ENCODE results near the gene PHACTR4.

DNA sequence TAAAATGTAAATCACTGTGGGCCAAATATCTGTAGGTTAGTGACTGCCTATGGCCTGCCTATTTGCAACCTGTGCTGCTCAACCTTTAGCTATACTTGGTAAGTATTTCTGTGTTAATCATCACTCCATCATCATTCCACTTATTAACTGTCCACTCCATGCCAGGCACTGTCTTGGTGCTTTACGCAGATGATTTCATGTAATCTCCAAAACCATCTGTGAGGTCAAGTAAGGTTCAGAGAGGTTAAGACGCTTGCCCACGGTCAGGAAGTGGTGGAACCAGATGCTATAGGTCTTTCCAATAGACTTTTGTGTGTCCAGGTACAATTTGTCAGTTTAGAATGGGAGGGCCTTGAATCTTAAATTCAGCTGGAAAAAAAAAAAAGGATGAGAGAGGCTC is 10.8 kb upstream of the PHACTR4 start:
- TF ChIP-seq POLR2A (IDR thresholded peaks at IDR 0.05) (no peak), EP300 (IDR thresholded peaks at IDR 0.05) (no peak)
- TF ChIP-seq, protein P1, sequence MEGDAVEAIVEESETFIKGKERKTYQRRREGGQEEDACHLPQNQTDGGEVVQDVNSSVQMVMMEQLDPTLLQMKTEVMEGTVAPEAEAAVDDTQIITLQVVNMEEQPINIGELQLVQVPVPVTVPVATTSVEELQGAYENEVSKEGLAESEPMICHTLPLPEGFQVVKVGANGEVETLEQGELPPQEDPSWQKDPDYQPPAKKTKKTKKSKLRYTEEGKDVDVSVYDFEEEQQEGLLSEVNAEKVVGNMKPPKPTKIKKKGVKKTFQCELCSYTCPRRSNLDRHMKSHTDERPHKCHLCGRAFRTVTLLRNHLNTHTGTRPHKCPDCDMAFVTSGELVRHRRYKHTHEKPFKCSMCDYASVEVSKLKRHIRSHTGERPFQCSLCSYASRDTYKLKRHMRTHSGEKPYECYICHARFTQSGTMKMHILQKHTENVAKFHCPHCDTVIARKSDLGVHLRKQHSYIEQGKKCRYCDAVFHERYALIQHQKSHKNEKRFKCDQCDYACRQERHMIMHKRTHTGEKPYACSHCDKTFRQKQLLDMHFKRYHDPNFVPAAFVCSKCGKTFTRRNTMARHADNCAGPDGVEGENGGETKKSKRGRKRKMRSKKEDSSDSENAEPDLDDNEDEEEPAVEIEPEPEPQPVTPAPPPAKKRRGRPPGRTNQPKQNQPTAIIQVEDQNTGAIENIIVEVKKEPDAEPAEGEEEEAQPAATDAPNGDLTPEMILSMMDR (IDR thresholded peaks at IDR 0.05): no peak

All from ovary (tissue), 3 donors.